Muscle of arm (tissue), 12 donors: ENCODE measurements around the gene VWA8. TPM values are rescaled to one million over a fixed set of nuclear protein-coding genes. Genes with fewer than 3 reads are reported as not detected.
"Not testable (repeated sequence)": the region's sequence is repeated elsewhere in the genome, so short reads cannot be mapped to it uniquely, and the experiment has no call there.

Source experiments
- DNase-seq: peaks from one replicate; pipeline ENCODE4 v3.0.0-alpha.2; 2013
- polyA plus RNA-seq, 12 donors: library from polyadenylated mRNA; unstranded; fragments of 120-200 nt; gene quantifications; one replicate each; pipeline ENCODE4 v1.2.1, GENCODE V29; 2013; ENCODE audit not compliant: insufficient read length in 12 of 12

The VWA8 gene
- polyA plus RNA-seq, 12 donors: 8.4 to 11.6 (median 10.4) TPM; not detected in 1

- no peak for DNase-seq
Measured at GRCh38 chr13:41969072-41969471, 8.2 kb upstream of the VWA8 start.

GRCh38 chr13:41966671-41967070, 5.8 kb upstream of the VWA8 start:
- no peak for DNase-seq

- no peak for DNase-seq
Measured at GRCh38 chr13:41962994-41963393, 2.1 kb upstream of the VWA8 start.

GRCh38 chr13:41961466-41961760, 504 bp upstream of the VWA8 start:
- DNase-seq: no peak

- DNase-seq: peak; percentile 7
Measured at GRCh38 chr13:41960211-41960636, 685 bp downstream of the VWA8 start.

GRCh38 chr13:41956272-41956671, 4.6 kb downstream of the VWA8 start:
- DNase-seq: no peak

GRCh38 chr13:41955605-41956004, 5.3 kb downstream of the VWA8 start:
- DNase-seq: no peak

GRCh38 chr13:41954226-41954625, 6.7 kb downstream of the VWA8 start:
- no peak for DNase-seq

GRCh38 chr13:41952749-41953148, 8.2 kb downstream of the VWA8 start:
- no peak for DNase-seq

GRCh38 chr13:41949104-41949503, 11.8 kb downstream of the VWA8 start:
- not testable (repeated sequence) for DNase-seq

- DNase-seq: no peak
Measured at GRCh38 chr13:41945926-41946325, 15.0 kb downstream of the VWA8 start.

GRCh38 chr13:41944635-41945397, 16.1 kb downstream of the VWA8 start:
- DNase-seq: no peak

GRCh38 chr13:41944229-41944628, 16.7 kb downstream of the VWA8 start:
- no peak for DNase-seq

GRCh38 chr13:41942462-41943094, 18.3 kb downstream of the VWA8 start:
- no peak for DNase-seq

GRCh38 chr13:41941174-41941573, 19.7 kb downstream of the VWA8 start:
- no peak for DNase-seq

- DNase-seq: no peak
Measured at GRCh38 chr13:41939398-41939797, 21.5 kb downstream of the VWA8 start.

- DNase-seq: no peak
Measured at GRCh38 chr13:41938918-41939317, 22.0 kb downstream of the VWA8 start.

GRCh38 chr13:41937388-41937787, 23.5 kb downstream of the VWA8 start:
- DNase-seq: no peak

GRCh38 chr13:41935501-41935900, 25.4 kb downstream of the VWA8 start:
- no peak for DNase-seq

GRCh38 chr13:41934994-41935393, 25.9 kb downstream of the VWA8 start:
- DNase-seq: no peak

GRCh38 chr13:41934120-41934519, 26.8 kb downstream of the VWA8 start:
- no peak for DNase-seq

- DNase-seq: no peak
Measured at GRCh38 chr13:41931337-41931736, 29.6 kb downstream of the VWA8 start.

- no peak for DNase-seq
Measured at GRCh38 chr13:41930154-41930553, 30.8 kb downstream of the VWA8 start.

GRCh38 chr13:41928323-41928722, 32.6 kb downstream of the VWA8 start:
- no peak for DNase-seq
